HG02970 (cell line): ENCODE measurements around the gene CWH43.
"Not testable (repeated sequence)": the region's sequence is repeated elsewhere in the genome, so short reads cannot be mapped to it uniquely, and the experiment has no call there.

Source experiments
- ATAC-seq: cut with Tn5 transposase; IDR thresholded peaks from one replicate; pipeline ENCODE4 v1.9.1; 2021; ENCODE audit warnings: mild to moderate bottlenecking, moderate library complexity, moderate number of reproducible peaks; ENCODE audit not compliant: unreplicated experiment, low FRiP score

Gene CWH43

DNA sequence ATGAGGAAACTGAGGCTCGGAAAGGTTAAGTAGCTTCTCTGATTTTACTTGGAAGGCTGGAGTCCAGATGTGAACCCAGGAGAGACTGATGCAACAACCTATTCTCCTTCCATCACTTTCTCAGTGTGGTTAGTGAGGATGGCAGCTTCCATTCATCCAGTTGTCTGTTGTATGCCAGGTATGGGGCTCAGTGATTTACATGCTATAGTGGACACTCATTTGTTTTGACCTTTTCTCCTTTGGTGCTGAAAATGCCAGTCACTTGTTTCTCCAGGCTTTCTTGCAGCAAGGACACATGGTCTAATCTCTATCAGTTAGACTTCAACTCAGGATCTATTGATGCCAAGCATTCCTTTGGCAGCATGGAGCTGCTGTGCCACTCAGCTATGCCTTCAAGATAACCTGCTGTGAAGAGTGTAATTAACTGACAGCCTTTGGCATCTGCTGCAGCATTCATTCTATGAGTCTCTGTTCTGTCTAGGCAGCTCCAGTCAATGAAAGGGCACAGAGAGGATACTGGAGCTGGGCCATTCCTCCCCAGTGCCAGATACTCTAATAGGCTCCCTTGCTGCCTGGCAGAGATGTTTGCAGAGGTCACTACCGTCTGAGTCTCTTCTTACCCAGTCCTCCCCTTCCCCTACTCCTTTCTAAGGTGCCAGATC, 11.0 kb upstream of the CWH43 start:
- no peak for ATAC-seq

DNA sequence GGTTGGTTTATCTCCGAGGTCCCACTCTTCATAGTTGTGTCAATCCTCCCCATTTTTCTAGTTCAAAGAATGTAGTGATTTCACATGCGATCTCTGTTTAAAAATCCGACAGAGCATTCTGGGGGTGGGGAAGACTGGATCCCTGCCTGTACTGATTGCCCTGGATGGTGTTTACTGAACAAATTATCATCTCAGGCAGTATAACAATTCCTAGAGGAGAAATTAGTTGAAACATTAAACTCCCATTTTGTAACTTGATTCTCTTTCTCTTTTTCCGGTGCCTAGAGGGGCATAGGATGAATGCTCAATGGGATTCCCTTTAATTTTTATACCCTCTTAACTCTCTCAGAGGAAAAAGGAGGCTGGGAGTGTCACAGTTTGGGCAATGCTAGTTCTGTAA, 10.0 kb upstream of the CWH43 start:
- ATAC-seq, result no peak

DNA sequence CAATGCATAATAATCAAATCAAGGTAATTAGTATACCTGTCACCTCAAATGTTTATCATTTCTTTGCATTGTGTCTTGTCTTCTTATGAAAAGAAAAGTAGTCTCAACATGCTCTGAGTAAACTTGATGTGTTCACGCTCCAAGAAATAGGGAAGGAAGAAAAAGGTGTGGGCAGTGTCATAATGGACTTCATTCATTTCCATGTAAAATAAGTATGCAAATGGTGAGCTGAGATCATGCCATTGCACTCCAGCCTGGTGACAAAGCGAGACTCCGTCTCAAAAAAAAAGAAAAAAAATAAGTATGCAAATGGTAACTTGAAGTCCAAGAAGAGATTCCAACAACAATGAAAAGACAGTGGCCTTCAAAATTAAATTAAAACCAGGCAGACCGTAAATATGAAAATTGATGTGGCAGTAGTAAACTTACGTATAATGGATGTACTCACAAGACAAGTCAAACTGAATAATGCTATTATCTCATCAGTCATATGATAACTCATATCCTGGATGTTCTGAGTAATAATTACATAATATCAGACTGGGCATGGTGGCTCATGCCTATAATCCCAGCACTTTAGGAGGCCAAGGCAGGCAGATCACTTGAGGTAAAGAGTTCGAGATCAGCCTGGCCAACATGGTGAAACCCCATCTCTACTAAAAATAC, 6.0 kb upstream of the CWH43 start:
- ATAC-seq, result no peak

DNA sequence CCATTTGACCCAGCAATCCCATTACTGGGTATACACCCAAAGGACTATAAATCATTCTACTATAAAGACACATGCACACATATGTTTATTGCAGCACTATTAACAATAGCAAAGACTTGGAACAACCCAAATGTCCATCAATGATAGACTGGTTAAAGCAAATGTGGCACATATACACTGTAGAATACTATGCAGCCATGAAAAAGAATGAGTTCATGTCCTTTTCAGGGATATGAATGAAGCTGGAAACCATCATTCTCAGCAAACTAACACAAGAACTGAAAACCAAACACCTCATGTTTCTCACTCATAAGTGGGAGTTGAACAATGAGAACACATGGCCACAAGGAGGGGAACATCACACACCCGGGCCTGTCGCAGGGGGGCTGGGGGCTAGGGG, 2.1 kb upstream of the CWH43 start:
- ATAC-seq, result not testable (repeated sequence)

DNA sequence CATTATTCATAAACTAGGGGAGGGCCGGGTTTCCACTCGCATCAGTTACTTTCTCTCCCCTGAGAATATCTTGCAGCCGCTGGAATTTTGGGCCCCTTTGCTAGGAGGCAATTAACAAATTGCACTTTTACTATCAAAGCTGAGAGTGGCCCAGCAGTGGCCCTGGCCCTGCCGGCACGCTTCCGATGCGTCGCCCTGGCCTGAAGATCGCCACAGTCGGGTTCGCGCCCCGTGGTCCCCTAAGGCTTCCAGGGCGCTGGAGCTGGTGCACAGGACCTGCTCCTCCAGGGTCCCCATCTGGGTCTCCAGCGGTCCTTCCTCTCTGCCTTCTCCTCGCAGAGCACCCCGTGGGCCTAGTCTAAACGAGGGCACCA, 486 bp upstream of the CWH43 start:
- no peak for ATAC-seq

DNA sequence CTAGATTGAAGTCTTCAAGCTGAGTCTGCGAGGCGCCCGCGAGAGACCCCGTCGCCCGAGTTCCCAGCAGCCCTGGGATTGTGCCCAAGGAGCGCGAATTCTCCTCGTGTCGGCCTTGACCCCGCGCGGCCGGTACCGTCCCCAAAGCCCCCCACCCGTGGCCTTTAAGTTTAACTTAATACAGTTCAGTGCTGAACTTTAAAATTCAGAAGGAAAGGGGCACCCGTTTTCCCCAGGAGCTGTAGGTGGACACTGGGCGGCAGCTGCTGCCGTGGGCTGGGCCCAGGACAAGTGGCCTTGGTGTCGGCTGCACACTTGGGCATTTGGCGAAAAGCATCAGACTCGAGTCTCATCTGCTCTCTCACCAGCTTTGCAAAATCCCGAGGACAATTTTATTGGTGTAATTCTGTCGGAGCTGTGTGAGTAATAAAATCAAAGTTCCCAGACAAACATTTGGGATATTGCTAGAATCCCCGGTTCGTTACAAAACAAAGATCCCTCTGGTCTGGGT, 634 bp downstream of the CWH43 start:
- no peak for ATAC-seq

DNA sequence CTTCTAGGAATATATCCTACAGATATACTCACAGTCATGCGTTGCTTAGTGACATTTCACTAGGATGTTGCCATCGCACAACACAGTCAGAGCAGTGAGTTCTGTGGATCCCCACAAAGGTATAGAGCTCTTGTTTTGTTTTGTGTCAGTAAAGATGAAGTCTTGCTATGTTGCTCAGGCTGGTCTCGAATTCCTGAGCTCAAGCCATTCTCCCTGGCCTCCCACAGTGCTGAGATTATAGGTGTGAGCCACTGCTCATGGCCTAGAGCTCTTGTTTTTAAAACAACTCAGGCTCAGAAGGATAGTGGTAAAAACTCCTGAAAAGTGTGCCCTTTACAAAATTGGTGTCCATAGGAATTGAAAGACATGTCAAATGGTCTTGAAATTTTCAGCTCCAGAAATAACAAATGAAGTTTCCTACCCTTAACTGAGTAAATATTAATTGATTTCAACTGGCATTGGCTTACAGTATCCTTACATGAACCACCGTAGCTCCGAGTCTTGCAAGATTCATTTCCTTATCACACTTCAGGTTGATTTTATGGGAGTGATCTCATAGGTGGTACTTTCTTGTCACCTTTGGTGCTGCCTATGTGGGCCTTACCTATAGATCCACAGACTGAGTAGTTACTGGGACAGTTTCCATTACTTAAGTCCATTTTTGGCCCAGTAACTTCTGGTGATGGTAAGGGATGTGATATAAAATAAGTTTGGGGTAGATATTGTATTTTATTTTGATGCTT, 3.6 kb downstream of the CWH43 start:
- ATAC-seq, result no peak

DNA sequence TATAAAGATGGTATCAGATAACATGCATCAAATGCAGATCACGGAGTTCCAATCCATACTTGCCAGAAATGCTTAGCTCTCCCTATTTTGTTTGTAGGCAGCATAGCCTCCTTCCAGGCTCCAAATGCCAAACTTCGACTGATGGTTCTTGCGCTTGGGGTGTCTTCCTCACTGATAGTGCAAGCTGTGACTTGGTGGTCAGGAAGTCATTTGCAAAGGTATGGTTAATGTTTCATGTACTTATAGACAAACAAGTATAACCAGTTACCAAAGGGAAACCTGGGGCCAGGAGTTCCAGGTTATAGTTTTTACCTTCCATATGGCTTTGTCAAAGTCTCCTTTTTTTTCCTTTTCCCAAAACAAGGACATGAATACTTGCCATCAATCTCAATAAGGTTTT, 5.3 kb downstream of the CWH43 start:
- no peak for ATAC-seq

GRCh38 chr4:48997962-48998361, 11.9 kb downstream of the CWH43 start:
- ATAC-seq, result no peak

DNA sequence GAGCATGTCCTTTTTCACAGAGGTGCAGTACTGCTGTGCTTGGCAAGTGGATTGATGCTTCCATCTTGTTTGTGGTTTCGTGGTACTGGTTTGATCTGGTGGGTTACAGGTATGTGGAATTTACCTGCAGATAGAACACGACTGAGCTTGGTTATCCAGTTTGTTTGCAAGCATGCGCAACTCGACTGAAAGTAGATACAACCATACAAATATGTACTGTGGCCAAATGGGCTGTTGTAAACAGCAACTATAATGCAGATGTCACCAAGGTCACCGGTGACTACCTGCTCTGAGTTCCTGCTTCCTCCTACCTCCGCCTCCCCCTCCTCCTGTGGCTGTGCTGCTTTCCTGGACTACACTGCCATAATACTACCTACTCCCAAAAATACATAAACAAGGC, 12.4 kb downstream of the CWH43 start:
- ATAC-seq, result no peak

DNA sequence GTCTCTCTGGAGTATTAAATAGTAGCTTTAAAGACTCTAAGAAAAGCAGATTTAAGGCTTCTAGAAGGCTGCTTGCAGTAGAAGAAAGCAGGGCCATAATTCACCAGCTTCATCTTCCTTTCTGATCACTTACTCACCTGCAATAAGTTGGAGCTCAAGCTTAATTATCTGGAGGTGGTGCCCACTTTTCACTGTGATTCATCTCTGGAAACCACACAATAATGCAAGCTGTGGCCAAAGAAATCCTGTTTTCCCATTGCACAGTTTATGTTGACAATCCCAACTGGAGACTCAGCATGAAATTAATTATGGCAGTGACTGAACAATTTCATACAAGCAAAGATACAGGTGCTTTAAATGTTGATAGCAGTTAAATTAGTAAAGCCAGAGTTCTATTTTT, 14.7 kb downstream of the CWH43 start:
- no peak for ATAC-seq

- no peak for ATAC-seq
Measured at GRCh38 chr4:49002931-49003330, 16.9 kb downstream of the CWH43 start.

DNA sequence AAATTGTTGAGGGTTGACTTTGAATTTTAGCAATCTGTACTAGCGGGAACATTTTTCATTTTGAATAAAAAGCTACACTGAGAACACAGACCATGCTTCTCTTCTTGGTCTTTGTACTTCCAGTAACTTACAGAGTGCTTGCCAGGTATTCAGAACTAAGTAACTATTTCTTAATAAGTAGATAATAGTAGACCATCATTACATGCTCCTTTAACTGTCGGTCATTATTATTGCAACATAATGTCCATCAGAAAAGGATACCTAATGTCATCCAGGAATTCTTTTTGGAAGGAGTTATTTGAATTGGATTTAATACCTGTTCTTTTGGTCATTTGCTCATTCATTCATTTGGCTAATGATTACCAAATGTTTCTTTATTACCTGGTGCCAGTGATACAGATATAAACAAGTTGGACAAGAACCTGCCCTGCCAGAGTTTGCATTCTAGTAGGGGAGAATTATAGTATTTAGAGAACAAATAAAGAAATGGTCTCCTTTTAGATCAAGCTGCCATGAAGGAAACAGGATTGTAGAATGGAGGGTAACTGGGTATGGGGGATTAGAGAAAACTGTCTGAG, 32.7 kb downstream of the CWH43 start:
- ATAC-seq, result no peak

DNA sequence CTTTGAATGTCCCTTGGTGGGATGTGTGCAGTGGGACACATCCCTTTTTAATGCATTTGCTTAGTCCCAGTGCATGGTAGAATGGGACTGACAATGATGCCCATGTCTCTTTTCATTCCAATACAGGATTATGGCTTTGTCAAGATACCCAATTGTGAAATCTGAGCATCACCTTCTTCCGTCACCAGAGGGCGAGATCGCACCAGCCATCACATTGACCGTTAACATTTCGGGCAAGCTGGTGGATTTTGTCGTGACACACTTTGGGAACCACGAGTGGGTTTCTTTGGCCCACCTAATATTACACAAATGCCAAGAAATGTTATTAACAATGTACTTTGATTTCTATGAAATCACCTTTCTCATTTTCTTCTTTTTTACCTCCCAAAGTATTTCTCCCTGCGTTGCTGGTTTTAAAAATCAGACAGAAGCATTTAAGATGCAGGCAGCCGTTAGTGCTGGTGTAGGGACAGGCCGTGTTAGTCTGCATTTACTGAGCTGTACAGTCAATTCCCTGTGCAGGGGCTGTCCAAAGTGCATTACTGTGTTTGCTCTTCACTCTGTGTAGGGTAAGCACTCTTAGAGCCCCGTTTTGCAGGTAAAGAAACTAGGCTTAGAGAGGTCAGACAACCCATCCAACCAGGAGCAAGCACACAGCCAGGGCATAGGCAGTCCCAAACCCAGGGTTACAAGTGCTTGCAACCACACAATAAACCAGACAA, 46.5 kb downstream of the CWH43 start:
- no peak for ATAC-seq

- no peak for ATAC-seq
Measured at GRCh38 chr4:49036528-49036927, 50.5 kb downstream of the CWH43 start.

DNA sequence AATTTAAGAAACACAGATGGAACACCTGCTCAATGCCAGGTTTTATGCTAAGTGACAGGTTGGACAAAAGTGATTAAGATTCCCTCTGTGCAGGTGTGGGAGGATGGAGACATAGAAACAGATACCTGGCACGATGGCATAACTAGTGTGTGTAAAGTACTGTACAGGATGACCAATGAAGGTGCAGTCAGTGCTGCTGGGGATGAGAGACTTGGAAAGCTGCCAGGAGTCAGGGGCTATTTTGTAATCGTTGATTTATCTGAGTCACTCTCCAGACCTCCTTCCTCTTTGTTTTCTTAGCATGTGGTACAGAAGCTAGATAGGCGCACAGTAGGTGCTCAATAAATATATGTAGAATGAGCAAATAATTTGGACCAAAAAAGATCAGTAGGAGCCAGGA, 58.2 kb downstream of the CWH43 start:
- ATAC-seq, result no peak

- no peak for ATAC-seq
Measured at GRCh38 chr4:49058306-49058705, 72.2 kb downstream of the CWH43 start.

- ATAC-seq, result no peak
Measured at GRCh38 chr4:49063670-49064069, 77.6 kb downstream of the CWH43 start.

- ATAC-seq, result not testable (repeated sequence)
Measured at GRCh38 chr4:49072196-49072595, 86.1 kb downstream of the CWH43 start.

DNA sequence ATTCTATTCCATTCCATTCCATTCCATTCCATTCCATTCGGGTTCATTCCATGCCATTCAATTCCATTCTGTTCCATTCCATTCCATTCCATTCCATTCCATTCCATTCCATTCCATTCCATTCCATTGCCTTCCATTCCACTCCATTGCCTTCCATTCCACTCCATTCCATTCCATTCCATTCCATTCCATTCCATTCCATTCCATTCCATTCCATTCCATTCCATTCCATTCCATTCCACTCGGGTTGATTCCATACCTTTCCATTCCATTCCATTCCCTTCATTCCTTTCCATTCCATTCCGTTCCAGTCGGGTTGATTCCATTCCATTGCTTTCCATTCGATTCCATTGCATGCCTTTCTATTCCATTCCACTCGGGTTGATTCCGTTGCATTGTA, 105.8 kb downstream of the CWH43 start:
- peak; percentile 35 for ATAC-seq
